ENCODE measurements around the gene NOLC1. TPM values are rescaled to one million over a fixed set of nuclear protein-coding genes. Genes with fewer than 3 reads are reported as not detected.

Gene NOLC1
- total and polyA plus RNA-seq, 2 experiments from 2014 or later, result 30.7 to 43.4 TPM

DNA sequence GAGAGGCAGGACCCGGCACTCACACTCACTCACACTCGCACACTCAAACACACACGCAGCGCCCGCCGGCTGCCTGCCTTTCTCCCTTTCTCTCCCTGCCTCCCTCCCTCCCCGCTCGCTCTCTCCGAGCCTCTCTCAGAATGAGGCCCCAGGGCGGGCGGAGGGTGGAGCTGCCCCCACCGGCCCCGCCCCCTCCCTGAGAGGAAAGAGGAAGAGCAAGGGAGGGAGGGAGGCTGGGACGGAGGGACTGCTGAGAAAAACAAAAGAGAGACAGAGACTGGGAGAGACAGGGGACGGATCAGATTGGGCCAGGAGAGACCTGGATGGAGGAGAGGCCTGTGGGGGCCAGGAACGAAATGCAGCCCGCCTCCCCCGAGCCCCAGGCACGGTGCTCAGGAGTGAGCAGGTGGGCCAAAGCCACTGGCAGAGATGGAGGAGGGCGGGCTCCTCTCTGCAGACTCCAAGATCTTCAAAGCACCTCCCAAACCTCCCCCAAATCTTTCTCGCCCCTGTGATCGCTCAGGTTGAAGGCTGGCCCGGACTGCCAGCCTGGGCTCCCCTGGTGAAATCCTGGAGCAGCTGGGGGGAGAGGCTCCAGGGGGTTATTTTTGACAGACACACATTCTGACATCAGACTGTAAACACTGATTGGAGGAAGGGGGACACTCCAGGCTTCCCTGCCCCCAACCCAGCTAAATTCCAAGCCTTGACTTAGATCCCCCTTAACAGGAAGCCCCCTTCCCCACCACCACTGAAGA is 37.1 kb upstream of the NOLC1 start:
- Histone ChIP-seq H3K4me2 (ENCODE audit: unreplicated experiment) (peak overlapping the region; percentile 80), H3K27me3 (replicated peaks; ENCODE audit: insufficient read depth) (no peaks in the 10 kb centered on the region), H3K9ac (peak overlapping the region; percentile 85), H3K27ac (peak overlapping the region; percentile 55), H3K9me2 (ENCODE audit: insufficient read depth) (no peaks in the 10 kb centered on the region), H3K79me2 (ENCODE audit: insufficient read depth) (peaks cover 94% of the 10 kb centered on the region), H3K9me3 (ENCODE audit: low read depth) (no peaks in the 10 kb centered on the region), H2AFZ (peak overlapping the region; percentile 56), H4K20me1 (ENCODE audit: insufficient read depth) (no peaks in the 10 kb centered on the region; the same call in 1 of the 2 replicates), H3K36me3 (ENCODE audit: low read depth) (peaks cover 14% of the 10 kb centered on the region; the same call in 1 of the 2 replicates), H3F3A (ENCODE audit: insufficient read depth) (peaks cover 23% of the 10 kb centered on the region), H3K4me1 (ENCODE audit: insufficient read depth) (peaks cover 48% of the 10 kb centered on the region), H3K4me3 (peak overlapping the region; percentile 83)
- in situ Hi-C loops (cut with MboI), result no loop called here
- no peak for TF ChIP-seq EZH2 (IDR thresholded peaks at IDR 0.05; ENCODE audit: insufficient read depth, poor library complexity, severe bottlenecking)
- TF ChIP-seq EZH2phosphoT487 (IDR thresholded peaks at IDR 0.05; ENCODE audit: insufficient read depth, low read depth), result no peak
- WGBS, 2 experiments (ENCODE audit: low coverage in 1 of 2, low lambda C conversion rate in 2 of 2, missing lambda C conversion rate in 2 of 2), result 0 to 1% methylated on average over 13 to 23 of the region's 23 CpGs
- DNase-seq, result peak; percentile 94

DNA sequence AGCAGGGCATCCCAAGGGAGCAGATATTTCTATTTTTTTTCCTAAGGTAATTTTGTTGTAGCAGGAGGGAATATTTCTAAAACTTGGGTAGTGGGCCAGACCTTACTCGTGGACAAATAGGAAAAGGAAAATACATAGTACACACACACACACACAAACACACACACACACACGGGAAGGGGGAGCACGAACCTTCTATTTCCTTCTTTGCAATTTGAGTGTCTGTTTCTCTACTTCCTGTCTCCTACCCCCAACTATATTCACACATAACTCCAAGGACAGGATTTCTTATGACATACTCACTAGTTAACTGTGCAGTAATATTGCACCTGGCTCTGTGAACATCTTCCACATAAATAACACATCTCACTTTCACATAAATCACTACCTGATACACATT is 36.4 kb upstream of the NOLC1 start:
- peak overlapping the region; percentile 83 for H3K4me3 ChIP-seq
- DNase-seq, result peak; percentile 32
- in situ Hi-C loops (cut with MboI), result no loop called here
- no peak overlapping the region for H2AFZ ChIP-seq
- peaks cover 86% of the 10 kb centered on the region for H3K79me2 ChIP-seq (ENCODE audit: insufficient read depth)
- H4K20me1 ChIP-seq (ENCODE audit: insufficient read depth), result no peaks in the 10 kb centered on the region; the same call in 1 of the 2 replicates
- WGBS, 2 experiments (ENCODE audit: low coverage in 1 of 2, low lambda C conversion rate in 2 of 2, missing lambda C conversion rate in 2 of 2), result 0 to 1% methylated on average over 2 to 3 of the region's 3 CpGs
- TF ChIP-seq EZH2 (IDR thresholded peaks at IDR 0.05; ENCODE audit: insufficient read depth, poor library complexity, severe bottlenecking) (no peak), EZH2phosphoT487 (IDR thresholded peaks at IDR 0.05; ENCODE audit: insufficient read depth, low read depth) (no peak)
- peaks cover 48% of the 10 kb centered on the region for H3K4me1 ChIP-seq (ENCODE audit: insufficient read depth)
- peaks cover 6% of the 10 kb centered on the region; the same call in 1 of the 2 replicates for H3K36me3 ChIP-seq (ENCODE audit: low read depth)
- H3K9ac ChIP-seq, result peak overlapping the region; percentile 85; the same call in 1 of the 2 replicates
- no peaks in the 10 kb centered on the region for H3K27me3 ChIP-seq (replicated peaks; ENCODE audit: insufficient read depth)
- no peaks in the 10 kb centered on the region for H3K9me2 ChIP-seq (ENCODE audit: insufficient read depth)
- no peaks in the 10 kb centered on the region for H3K9me3 ChIP-seq (ENCODE audit: low read depth)
- peak overlapping the region; percentile 80 for H3K4me2 ChIP-seq (ENCODE audit: unreplicated experiment)
- peaks cover 23% of the 10 kb centered on the region for H3F3A ChIP-seq (ENCODE audit: insufficient read depth)
- H3K27ac ChIP-seq, result peak overlapping the region; percentile 55

DNA sequence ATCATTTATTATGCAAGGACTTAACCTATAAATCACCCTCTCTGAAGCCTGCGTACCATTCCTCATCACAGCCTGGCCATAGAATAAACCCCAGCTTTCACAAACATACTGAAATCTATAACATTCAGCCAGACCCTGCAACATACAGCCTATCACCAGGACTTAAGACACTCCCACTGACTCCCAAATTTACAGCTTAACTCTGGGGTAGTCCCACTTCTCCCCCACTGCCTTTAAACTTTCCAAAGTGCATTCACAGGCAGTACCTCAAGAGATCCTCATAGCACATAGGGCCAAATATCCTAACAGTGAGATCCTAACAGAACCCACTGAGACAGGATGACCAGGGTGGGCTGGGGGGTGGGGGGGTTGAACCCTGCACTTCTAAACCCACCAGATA is 35.5 kb upstream of the NOLC1 start:
- Histone ChIP-seq H3K27ac (peak overlapping the region; percentile 87), H3K4me3 (0 out of 2 replicates have a peak overlapping the region, but pooled peaks have one; percentile 91), H3K27me3 (replicated peaks; ENCODE audit: insufficient read depth) (no peaks in the 10 kb centered on the region), H3K4me2 (ENCODE audit: unreplicated experiment) (peak overlapping the region; percentile 98), H2AFZ (no peak overlapping the region), H3F3A (ENCODE audit: insufficient read depth) (peaks cover 26% of the 10 kb centered on the region), H3K79me2 (ENCODE audit: insufficient read depth) (peaks cover 78% of the 10 kb centered on the region), H3K9me2 (ENCODE audit: insufficient read depth) (no peaks in the 10 kb centered on the region), H4K20me1 (ENCODE audit: insufficient read depth) (no peaks in the 10 kb centered on the region), H3K36me3 (ENCODE audit: low read depth) (no peaks in the 10 kb centered on the region), H3K4me1 (ENCODE audit: insufficient read depth) (peaks cover 55% of the 10 kb centered on the region), H3K9ac (peak overlapping the region; percentile 92; the same call in 1 of the 2 replicates), H3K9me3 (ENCODE audit: low read depth) (no peaks in the 10 kb centered on the region)
- TF ChIP-seq EZH2phosphoT487 (IDR thresholded peaks at IDR 0.05; ENCODE audit: insufficient read depth, low read depth) (no peak), EZH2 (IDR thresholded peaks at IDR 0.05; ENCODE audit: insufficient read depth, poor library complexity, severe bottlenecking) (no peak)
- in situ Hi-C loops (cut with MboI), result no loop called here
- WGBS, 2 experiments (ENCODE audit: low coverage in 1 of 2, low lambda C conversion rate in 2 of 2, missing lambda C conversion rate in 2 of 2), result 92 to 100% methylated on average over 1 of the region's 1 CpG
- no peak for DNase-seq

DNA sequence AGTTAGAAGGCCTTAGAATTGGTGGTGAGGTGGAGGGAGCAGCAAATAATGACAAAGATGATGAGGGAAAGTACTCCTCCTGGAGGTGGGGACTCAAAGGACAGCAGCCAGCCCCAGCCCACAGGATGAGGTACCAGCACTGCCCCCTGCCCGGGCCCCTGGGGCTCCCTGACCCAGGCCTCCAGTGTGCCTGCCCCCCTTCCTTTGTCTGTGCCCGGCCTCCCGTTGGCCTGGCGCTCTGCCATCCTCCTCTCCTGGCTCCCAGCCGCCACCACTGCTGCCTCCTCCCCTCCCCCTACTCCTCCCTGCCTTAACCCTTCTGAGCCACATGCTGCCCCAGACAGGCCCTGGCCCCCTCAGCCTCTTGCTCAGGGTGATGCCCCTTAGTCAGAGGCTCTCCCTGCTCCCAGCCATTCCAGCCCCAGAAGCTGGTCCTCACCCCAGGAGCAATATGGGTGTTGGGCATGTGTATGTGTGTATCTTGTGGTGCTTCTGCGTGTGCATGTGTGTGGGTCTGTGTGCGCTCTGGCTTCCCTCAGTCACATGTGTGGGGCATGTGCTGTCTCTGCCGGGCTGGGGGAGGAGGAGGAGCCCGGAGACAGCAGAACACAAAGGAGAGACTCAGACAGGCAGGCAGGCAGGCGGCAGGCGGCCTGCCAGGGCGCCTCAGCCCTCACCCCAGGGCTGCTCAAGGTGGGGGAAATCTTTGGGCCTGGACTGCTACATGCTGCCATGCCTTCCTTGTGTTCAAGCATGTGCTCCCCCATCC is 34.6 kb upstream of the NOLC1 start:
- Histone ChIP-seq H3K9ac (peak overlapping the region; percentile 92), H2AFZ (no peak overlapping the region), H3K79me2 (ENCODE audit: insufficient read depth) (peaks cover 68% of the 10 kb centered on the region), H4K20me1 (ENCODE audit: insufficient read depth) (no peaks in the 10 kb centered on the region), H3F3A (ENCODE audit: insufficient read depth) (peaks cover 27% of the 10 kb centered on the region), H3K36me3 (ENCODE audit: low read depth) (no peaks in the 10 kb centered on the region), H3K9me2 (ENCODE audit: insufficient read depth) (no peaks in the 10 kb centered on the region), H3K9me3 (ENCODE audit: low read depth) (no peaks in the 10 kb centered on the region), H3K4me2 (ENCODE audit: unreplicated experiment) (peak overlapping the region; percentile 98), H3K27me3 (replicated peaks; ENCODE audit: insufficient read depth) (no peaks in the 10 kb centered on the region), H3K27ac (peak overlapping the region; percentile 87), H3K4me3 (peak overlapping the region; percentile 91), H3K4me1 (ENCODE audit: insufficient read depth) (peaks cover 61% of the 10 kb centered on the region)
- TF ChIP-seq EZH2 (IDR thresholded peaks at IDR 0.05; ENCODE audit: insufficient read depth, poor library complexity, severe bottlenecking) (no peak), EZH2phosphoT487 (IDR thresholded peaks at IDR 0.05; ENCODE audit: insufficient read depth, low read depth) (no peak)
- WGBS, 2 experiments (ENCODE audit: low coverage in 1 of 2, low lambda C conversion rate in 2 of 2, missing lambda C conversion rate in 2 of 2), result 5 to 11% methylated on average over 8 to 12 of the region's 12 CpGs
- in situ Hi-C loops (cut with MboI), result no loop called here
- DNase-seq, result peak; percentile 76
